A549 (cell line): ENCODE results near the gene GPBAR1. TPM values are rescaled to one million over a fixed set of nuclear protein-coding genes. Genes with fewer than 3 reads are reported as not detected.

Source experiments
- ATAC-seq, 2 experiments: fragments of 200-7000 bp in 1 of 2; fragments of >200 bp in 1 of 2; cut with Nextera tagmentation in 1 of 2; cut with Tn5 transposase in 1 of 2; 3 replicates each; pipeline versions ENCODE4 v1.8.0 to v1.9.1; 2018 to 2020; ENCODE audit warnings: mild to moderate bottlenecking in 1 of 2, moderate library complexity in 1 of 2
- CTCF ChIA-PET: fragments of 300-600 bp; sonication (Branson Sonifier 250); formaldehyde crosslinking; extraction: SDS; loops from one replicate; lab custom pipeline; 2021; ENCODE audit warnings: antibody characterized with exemption, inconsistent platforms; lab: Yijun Ruan, JAX
- POLR2A ChIA-PET: fragments of 350-600 bp; formaldehyde crosslinking; extraction: SDS; loops from one replicate; lab custom pipeline; 2021; ENCODE audit warnings: antibody characterized with exemption, inconsistent platforms; lab: Yijun Ruan, JAX
- DNase-seq, 2 experiments: peaks; one replicate each; pipeline versions ENCODE4 v3.0.0 to v3.0.0-alpha.2; 2011 to 2016; ENCODE audit warnings: low read depth in 1 of 2, low spot score in 1 of 2
- FAIRE-seq: peaks from 2 replicates; lab custom pipeline; 2011; peaks lifted over from hg19 to GRCh38; lab: Jason Lieb, UNC
- H3K27ac ChIP-seq, 2 experiments: fragments of >200 bp; sonication (Bioruptor Twin); formaldehyde crosslinking; 3 replicates each; pipeline ENCODE4 v1.5.1; 2016 to 2017
- H3K4me1 ChIP-seq: fragments of >200 bp; sonication (Bioruptor Twin); formaldehyde crosslinking; 3 replicates; pipeline ENCODE4 v1.6.1; 2016
- H3K4me2 ChIP-seq: fragments of >200 bp; sonication (Bioruptor Twin); formaldehyde crosslinking; 3 replicates; pipeline ENCODE4 v1.6.1; 2016
- H3K4me3 ChIP-seq: fragments of >200 bp; sonication (Bioruptor Twin); formaldehyde crosslinking; 3 replicates; pipeline ENCODE4 v1.5.1; 2016
- H3K9me3 ChIP-seq: fragments of >200 bp; sonication (Bioruptor Twin); formaldehyde crosslinking; 3 replicates; pipeline ENCODE4 v1.6.1; 2016
- BCL3 ChIP-seq: fragments of >200 bp; sonication (Bioruptor Twin); formaldehyde crosslinking; IDR thresholded peaks from 3 replicates; pipeline ENCODE4 v1.6.1; 2016
- CBX2 ChIP-seq: fragments of 200-600 bp; sonication (generic); IDR thresholded peaks from 2 replicates; pipeline ENCODE4 v1.6.1; 2016; ENCODE audit warnings: low read depth, mild to moderate bottlenecking, borderline replicate concordance
- CHD4 ChIP-seq: fragments of 200-600 bp; sonication (generic); IDR thresholded peaks from 2 replicates; pipeline ENCODE4 v1.6.1; 2016; ENCODE audit warnings: antibody characterized with exemption, mild to moderate bottlenecking, borderline replicate concordance
- CTCF ChIP-seq: fragments of >200 bp; sonication (Bioruptor Twin); formaldehyde crosslinking; IDR thresholded peaks from 3 replicates; pipeline ENCODE4 v1.5.1; 2016
- ELK1 ChIP-seq: fragments of 150-350 bp; IDR thresholded peaks from 2 replicates; pipeline ENCODE4 v1.6.1; 2014; ENCODE audit warnings: low read depth, mild to moderate bottlenecking, low read length
- ESRRA ChIP-seq: fragments of 150-350 bp; IDR thresholded peaks from 2 replicates; pipeline ENCODE4 v1.6.1; 2014; ENCODE audit warnings: mild to moderate bottlenecking, low read length, borderline replicate concordance
- FOSL2 ChIP-seq, 2 experiments: fragments of 450-650 bp in 1 of 2; fragments of >200 bp in 1 of 2; sonication (Bioruptor Twin) in 1 of 2; formaldehyde crosslinking; IDR thresholded peaks; 2 replicates each; pipeline versions ENCODE4 v1.5.0 to v1.6.1; 2016 to 2020; ENCODE audit warnings: mild to moderate bottlenecking in 1 of 2, moderate library complexity in 1 of 2
- GATA3 ChIP-seq: IDR thresholded peaks from 2 replicates; pipeline ENCODE4 v1.6.1; 2012; ENCODE audit warnings: borderline replicate concordance
- HDAC2 ChIP-seq: fragments of 200-600 bp; sonication (generic); IDR thresholded peaks from 2 replicates; pipeline ENCODE4 v1.6.1; 2016
- HMGXB4 ChIP-seq: fragments of 250-450 bp; sonication (Bioruptor Pico); IDR thresholded peaks from 2 replicates; pipeline ENCODE4 v1.5.0; 2021; ENCODE audit warnings: mild to moderate bottlenecking, moderate library complexity, borderline replicate concordance
- KDM1A ChIP-seq: fragments of 200-600 bp; sonication (generic); IDR thresholded peaks from 2 replicates; pipeline ENCODE4 v1.6.1; 2016; ENCODE audit warnings: low read depth, mild to moderate bottlenecking
- MAX ChIP-seq: IDR thresholded peaks from 2 replicates; pipeline ENCODE4 v1.6.1; 2012
- NR3C1 ChIP-seq: fragments of >200 bp; sonication (Bioruptor Twin); formaldehyde crosslinking; IDR thresholded peaks from 3 replicates; pipeline ENCODE4 v1.6.1; 2017
- PBX3 ChIP-seq: IDR thresholded peaks from 2 replicates; pipeline ENCODE4 v1.6.1; 2012
- RARB ChIP-seq: fragments of 250-450 bp; sonication (Bioruptor Pico); IDR thresholded peaks from 2 replicates; pipeline ENCODE4 v1.8.0; 2021; ENCODE audit warnings: mild to moderate bottlenecking, moderate library complexity
- REST ChIP-seq: fragments of 200-600 bp; sonication (generic); IDR thresholded peaks from 2 replicates; pipeline ENCODE4 v1.6.1; 2016; ENCODE audit warnings: antibody characterized with exemption, mild to moderate bottlenecking, moderate library complexity
- RFX5 ChIP-seq: fragments of 450-650 bp; IDR thresholded peaks from 2 replicates; pipeline ENCODE4 v1.7.1; 2014; ENCODE audit warnings: antibody characterized with exemption, mild to moderate bottlenecking, moderate library complexity
- SMC3 ChIP-seq: fragments of >200 bp; sonication (Bioruptor Twin); formaldehyde crosslinking; IDR thresholded peaks from 3 replicates; pipeline ENCODE4 v1.6.1; 2018; ENCODE audit warnings: inconsistent platforms
- SREBF2 ChIP-seq: fragments of 450-650 bp; IDR thresholded peaks from 2 replicates; pipeline ENCODE4 v1.6.1; 2014; ENCODE audit warnings: mild to moderate bottlenecking, moderate library complexity
- TP53 ChIP-seq: fragments of 250-450 bp; sonication (Bioruptor Pico); IDR thresholded peaks from 2 replicates; pipeline ENCODE4 v1.5.0; 2021; ENCODE audit warnings: mild to moderate bottlenecking, moderate library complexity
- ZC3H11A ChIP-seq: fragments of 450-650 bp; IDR thresholded peaks from 2 replicates; pipeline ENCODE4 v1.6.1; 2014; ENCODE audit warnings: antibody characterized with exemption, mild to moderate bottlenecking
- ZSCAN20 ChIP-seq: fragments of 250-450 bp; sonication (Bioruptor Pico); IDR thresholded peaks from 2 replicates; pipeline ENCODE4 v1.8.0; 2022; ENCODE audit warnings: mild to moderate bottlenecking, moderate library complexity
- WGBS: methylation state at CpG from one replicate; pipeline ENCODE4 v1.1.6; 2017; ENCODE audit errors: missing lambda C conversion rate; 5-methylcytosine and 5-hydroxymethylcytosine counted together
- polyA plus RNA-seq, 4 experiments: library from polyadenylated mRNA; depleted of rRNA in 3 of 4; stranded (reverse); fragments of >200 nt; fragmentation: RNase III in 1 of 4; extraction: RNeasy Plus Mini Kit Qiagen cat#74134 plus additional on column Dnase treatment in 1 of 4; gene quantifications; 2 replicates in 3 of 4; 3 replicates in 1 of 4; pipeline ENCODE4 v1.2.3, GENCODE V29; 2011 to 2017

The GPBAR1 gene
- polyA plus RNA-seq, 2 of the 4 experiments (the other 2 are of a cell fraction), result 0.06 to 0.12 TPM

GRCh38 chr2:218270721-218271486 is 10.1 kb downstream of the GPBAR1 start:
- ATAC-seq, result 0 out of 6 replicates have a peak, but pooled peaks of 1 of the 2 experiments have one; percentile 0
- WGBS, result 2% methylated on average over 23 of the region's 23 CpGs
- DNase-seq, result no peak
- H3K9me3 ChIP-seq, result no peaks in the 10 kb centered on the region
- peak overlapping the region; percentile 97 for H3K4me3 ChIP-seq
- H3K27ac ChIP-seq, result peak overlapping the region; percentile 89 to 92
- ChIA-PET CTCF (interaction anchor here (0.7 to 6.5 kb wide), 16 partner anchors 13 to 223 kb away, joined by 3 to 105 read pairs (median 6); partner anchors contain the start of gene CATIP), POLR2A (interaction anchor here (0.7 to 1.6 kb wide), 8 partner anchors 12 to 125 kb away, joined by 3 to 6 read pairs (median 4); partner anchors contain the start of gene CATIP)
- peak overlapping the region; percentile 100 for H3K4me2 ChIP-seq
- H3K4me1 ChIP-seq, result peaks cover 25% of the 10 kb centered on the region
- FAIRE-seq, result no peak
- TF ChIP-seq ESRRA (0 out of 2 replicates have a peak, but pooled peaks have one; percentile 2), ZC3H11A (no peak)
- TF ChIP-seq, all 56 proteins: peak for 1

- Histone ChIP-seq H3K27ac (peak overlapping the region; percentile 89 to 92; a peak in 5 of 6 replicates), H3K9me3 (no peaks in the 10 kb centered on the region), H3K4me1 (peaks cover 25% of the 10 kb centered on the region), H3K4me3 (peak overlapping the region; percentile 97), H3K4me2 (peak overlapping the region; percentile 100)
- ChIA-PET POLR2A (interaction anchor here (1.3 kb wide), 1 partner anchor 99 kb away, joined by 3 read pairs; no protein-coding TSS in a partner anchor), CTCF (interaction anchor here (0.6 to 6.5 kb wide), 23 partner anchors 10 to 375 kb away, joined by 3 to 105 read pairs (median 4); partner anchors contain the start of gene CATIP)
- no peak for DNase-seq
- no peak for TF ChIP-seq FOSL2 (IDR thresholded peaks at IDR 0.05)
- TF ChIP-seq FOSL2 (CRISPR knock-in tag; IDR thresholded peaks at IDR 0.05), result no peak
- TF ChIP-seq HDAC2, result no peak
- TF ChIP-seq HMGXB4, result no peak
- no peak for TF ChIP-seq SREBF2
- TF ChIP-seq RFX5, result no peak
- no peak for TF ChIP-seq SMC3
- no peak for TF ChIP-seq CHD4
- no peak for TF ChIP-seq TP53 (CRISPR knock-in tag)
- TF ChIP-seq PBX3, result no peak
- TF ChIP-seq REST, result no peak
- no peak for TF ChIP-seq RARB (CRISPR knock-in tag)
- no peak for TF ChIP-seq MAX
- no peak for TF ChIP-seq CTCF
- TF ChIP-seq CBX2, result no peak
- no peak for TF ChIP-seq BCL3
- no peak for TF ChIP-seq GATA3
- TF ChIP-seq ZSCAN20 (CRISPR knock-in tag), result no peak
- TF ChIP-seq NR3C1, result no peak
- no peak for TF ChIP-seq KDM1A
- TF ChIP-seq ELK1, result no peak
- 25% methylated on average over 4 of the region's 4 CpGs for WGBS
- FAIRE-seq, result no peak
- ATAC-seq, result no peak
Measured at GRCh38 chr2:218271487-218271797, 10.6 kb downstream of the GPBAR1 start.
